Stomach (tissue), 9 donors: ENCODE data around the gene MDC1. TPM values are rescaled to one million over a fixed set of nuclear protein-coding genes. Genes with fewer than 3 reads are reported as not detected.

Source experiments
- DNase-seq, 2 donors: peaks; one replicate each; pipeline versions ENCODE4 v3.0.0 to v3.0.0-alpha.2; 2013 to 2019
- H3K27ac ChIP-seq, 5 donors: fragments of 200-600 bp in 4 of 5; sonication (generic) in 4 of 5; one replicate each; pipeline ENCODE4 v1.5.1; 2013 to 2019; ENCODE audit warnings: mild to moderate bottlenecking in 1 of 5, moderate library complexity in 1 of 5
- H3K27me3 ChIP-seq, 3 donors: fragments of 200-600 bp; sonication (generic); one replicate each; pipeline ENCODE4 v1.5.1; 2017 to 2019; ENCODE audit warnings: mixed run types in 1 of 3
- H3K36me3 ChIP-seq, 4 donors: fragments of 200-600 bp; sonication (generic); 1 replicate in 3 of 4; 2 replicates in 1 of 4; pipeline ENCODE4 v1.5.1; 2016 to 2019
- H3K4me1 ChIP-seq, 4 donors: fragments of 200-600 bp; sonication (generic); one replicate each; pipeline ENCODE4 v1.5.1; 2016 to 2019
- H3K4me3 ChIP-seq, 4 donors: fragments of 200-600 bp; sonication (generic) in 3 of 4; one replicate each; pipeline ENCODE4 v1.5.1; 2016 to 2019; ENCODE audit warnings: mild to moderate bottlenecking in 1 of 4
- H3K9me3 ChIP-seq, 4 donors: fragments of 200-600 bp; sonication (generic); one replicate each; pipeline ENCODE4 v1.5.1; 2016 to 2019
- EP300 ChIP-seq: sonication (generic); formaldehyde crosslinking; IDR thresholded peaks from one replicate; pipeline ENCODE4 v1.6.1; 2017; ENCODE audit warnings: antibody characterized with exemption
- POLR2A ChIP-seq, 4 donors: fragments of 450-650 bp; IDR thresholded peaks; one replicate each; pipeline ENCODE4 v1.6.1; 2016; ENCODE audit warnings: antibody characterized with exemption in 4 of 4, control low read depth in 2 of 4, mild to moderate bottlenecking in 1 of 4, moderate library complexity in 1 of 4
- POLR2AphosphoS5 ChIP-seq, 3 donors: sonication (generic); formaldehyde crosslinking; IDR thresholded peaks; one replicate each; pipeline ENCODE4 v1.6.1; 2016; ENCODE audit warnings: antibody characterized with exemption in 3 of 3
- WGBS, 5 donors: extraction: QIAGEN DNeasy Blood & Tissue Kit in 3 of 5; methylation state at CpG; one replicate each; pipeline versions ENCODE4 v1.1.5 to v1.1.7; 2013 to 2018; 5-methylcytosine and 5-hydroxymethylcytosine counted together
- intact Hi-C: fragments of 100-400 bp; cut with DNase I; formaldehyde crosslinking; loops from one replicate; pipeline ENCODE4 v1.15.1; 2023; ENCODE audit warnings: low total_unique reads
- polyA plus RNA-seq, 3 donors: library from polyadenylated mRNA; stranded (reverse); fragments of 200-250 nt; gene quantifications; one replicate each; pipeline ENCODE4 v1.2.3, GENCODE V29; 2013
- total RNA-seq, 5 donors: library from RNA; depleted of rRNA; stranded (reverse); fragments of >200 nt; gene quantifications; one replicate each; pipeline versions ENCODE4 v1.1.0 to v1.2.3, GENCODE V29; 2014 to 2016
- TF ChIP-seq, protein P1 (sequence below), 7 experiments: fragments of 450-650 bp in 4 of 7; fragments of 200-600 bp in 3 of 7; sonication (generic) in 3 of 7; IDR thresholded peaks; one replicate each; pipeline ENCODE4 v1.5.1; 2016 to 2019; ENCODE audit warnings: antibody characterized with exemption in 7 of 7, control low read depth in 2 of 7, mild to moderate bottlenecking in 1 of 7
- donor health status: healthy with polysubstance abuse.
- donor health status: Bipolar disorder and iron deficiency.
- donor health status: healthy.

MDC1 gene
- total and polyA plus RNA-seq, 8 donors = 3.8 to 153 (median 11.8) TPM

DNA sequence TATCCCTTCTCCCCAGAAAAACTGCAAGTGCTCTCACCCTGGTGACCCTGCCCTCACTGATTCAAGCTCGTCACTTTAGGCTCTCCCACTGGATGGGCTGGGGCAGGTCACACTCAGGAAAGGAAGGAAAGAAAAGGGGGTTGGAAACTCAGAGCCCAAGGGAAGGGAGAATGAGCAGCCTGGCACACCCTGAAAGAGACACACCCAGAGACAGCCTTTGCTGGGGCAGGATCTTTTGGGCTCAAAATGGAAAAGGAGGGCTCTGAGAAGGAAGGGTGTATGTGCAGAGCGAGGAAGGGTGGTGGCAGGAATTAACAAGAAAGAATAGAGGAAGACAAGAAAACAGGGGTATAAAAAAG is 33.1 kb downstream of the MDC1 start:
- TF ChIP-seq POLR2A (IDR thresholded peaks at IDR 0.05) (no peak), EP300 (no peak), POLR2AphosphoS5 (IDR thresholded peaks at IDR 0.05) (no peak)
- TF ChIP-seq, protein P1, sequence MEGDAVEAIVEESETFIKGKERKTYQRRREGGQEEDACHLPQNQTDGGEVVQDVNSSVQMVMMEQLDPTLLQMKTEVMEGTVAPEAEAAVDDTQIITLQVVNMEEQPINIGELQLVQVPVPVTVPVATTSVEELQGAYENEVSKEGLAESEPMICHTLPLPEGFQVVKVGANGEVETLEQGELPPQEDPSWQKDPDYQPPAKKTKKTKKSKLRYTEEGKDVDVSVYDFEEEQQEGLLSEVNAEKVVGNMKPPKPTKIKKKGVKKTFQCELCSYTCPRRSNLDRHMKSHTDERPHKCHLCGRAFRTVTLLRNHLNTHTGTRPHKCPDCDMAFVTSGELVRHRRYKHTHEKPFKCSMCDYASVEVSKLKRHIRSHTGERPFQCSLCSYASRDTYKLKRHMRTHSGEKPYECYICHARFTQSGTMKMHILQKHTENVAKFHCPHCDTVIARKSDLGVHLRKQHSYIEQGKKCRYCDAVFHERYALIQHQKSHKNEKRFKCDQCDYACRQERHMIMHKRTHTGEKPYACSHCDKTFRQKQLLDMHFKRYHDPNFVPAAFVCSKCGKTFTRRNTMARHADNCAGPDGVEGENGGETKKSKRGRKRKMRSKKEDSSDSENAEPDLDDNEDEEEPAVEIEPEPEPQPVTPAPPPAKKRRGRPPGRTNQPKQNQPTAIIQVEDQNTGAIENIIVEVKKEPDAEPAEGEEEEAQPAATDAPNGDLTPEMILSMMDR (IDR thresholded peaks at IDR 0.05) = no peak
- Histone ChIP-seq H3K4me3 (peak overlapping the region; percentile 69 to 88 (median 82)), H3K27ac (peak overlapping the region; percentile 49 to 99 (median 97)), H3K4me1 (peaks cover 33 to 84% (median 60%) of the 10 kb centered on the region in 4 donors), H3K27me3 (no peaks in the 10 kb centered on the region), H3K9me3 (no peaks in the 10 kb centered on the region), H3K36me3 (peaks cover 0 to 11% (median 6%) of the 10 kb centered on the region in 4 donors)
- no peak for DNase-seq
- intact Hi-C loops = no loop called here
- WGBS, 5 donors = 31 to 55% (median 50%) methylated on average over 2 of the region's 2 CpGs

DNA sequence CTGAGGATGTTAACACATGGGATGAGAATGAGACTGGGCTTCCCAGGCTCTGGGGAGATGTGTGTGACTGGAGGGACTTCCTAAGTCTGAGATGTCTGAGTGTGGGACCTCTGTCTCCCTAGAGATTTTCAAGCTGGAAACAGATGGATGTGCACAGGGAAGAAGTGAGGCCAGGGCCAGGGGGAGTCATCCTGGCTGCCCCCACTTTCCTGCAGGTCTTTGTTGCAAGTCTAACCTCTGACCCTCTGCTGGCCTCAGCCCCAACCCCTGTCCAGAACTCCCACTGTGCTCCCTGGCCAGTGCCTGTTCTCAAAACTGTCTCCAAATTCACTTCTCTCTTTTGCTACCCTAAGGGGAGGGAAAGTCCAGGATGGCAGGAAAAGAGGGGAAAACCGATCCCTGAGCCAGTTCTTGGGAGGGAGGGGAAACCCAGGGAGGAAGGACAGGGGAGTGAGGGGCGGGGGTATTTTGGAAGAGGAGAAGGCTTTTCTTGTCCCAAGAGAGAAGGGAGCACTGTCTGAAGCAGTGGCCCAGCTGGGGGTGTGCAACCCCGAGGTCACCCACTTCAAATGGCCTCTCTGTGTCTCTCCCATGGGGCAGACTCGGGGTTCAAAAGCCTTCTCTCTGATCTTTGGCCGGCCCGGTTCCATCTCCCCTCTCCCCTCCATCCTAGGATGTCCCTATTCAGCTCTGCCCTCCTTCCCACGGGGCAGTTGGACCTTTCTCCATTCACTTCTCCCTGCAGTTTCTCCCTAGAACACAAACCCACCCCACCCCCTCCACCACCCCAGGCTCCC is 33.7 kb downstream of the MDC1 start:
- no peaks in the 10 kb centered on the region for H3K27me3 ChIP-seq
- TF ChIP-seq POLR2A (IDR thresholded peaks at IDR 0.05) (no peak), POLR2AphosphoS5 (IDR thresholded peaks at IDR 0.05) (no peak), EP300 (no peak)
- TF ChIP-seq, protein P1 (IDR thresholded peaks at IDR 0.05) = no peak
- peak overlapping the region; percentile 65 to 99 (median 97) for H3K27ac ChIP-seq
- DNase-seq = peak in 1 of 2 donors; percentile 28
- H3K4me3 ChIP-seq = peak overlapping the region; percentile 69 to 88 (median 82)
- intact Hi-C loops = no loop called here
- H3K36me3 ChIP-seq = peaks cover 0 to 17% (median 11%) of the 10 kb centered on the region in 4 donors
- H3K4me1 ChIP-seq = peaks cover 29 to 84% (median 57%) of the 10 kb centered on the region in 4 donors
- WGBS, 5 donors = 23 to 63% (median 33%) methylated on average over 7 of the region's 7 CpGs
- H3K9me3 ChIP-seq = no peaks in the 10 kb centered on the region

DNA sequence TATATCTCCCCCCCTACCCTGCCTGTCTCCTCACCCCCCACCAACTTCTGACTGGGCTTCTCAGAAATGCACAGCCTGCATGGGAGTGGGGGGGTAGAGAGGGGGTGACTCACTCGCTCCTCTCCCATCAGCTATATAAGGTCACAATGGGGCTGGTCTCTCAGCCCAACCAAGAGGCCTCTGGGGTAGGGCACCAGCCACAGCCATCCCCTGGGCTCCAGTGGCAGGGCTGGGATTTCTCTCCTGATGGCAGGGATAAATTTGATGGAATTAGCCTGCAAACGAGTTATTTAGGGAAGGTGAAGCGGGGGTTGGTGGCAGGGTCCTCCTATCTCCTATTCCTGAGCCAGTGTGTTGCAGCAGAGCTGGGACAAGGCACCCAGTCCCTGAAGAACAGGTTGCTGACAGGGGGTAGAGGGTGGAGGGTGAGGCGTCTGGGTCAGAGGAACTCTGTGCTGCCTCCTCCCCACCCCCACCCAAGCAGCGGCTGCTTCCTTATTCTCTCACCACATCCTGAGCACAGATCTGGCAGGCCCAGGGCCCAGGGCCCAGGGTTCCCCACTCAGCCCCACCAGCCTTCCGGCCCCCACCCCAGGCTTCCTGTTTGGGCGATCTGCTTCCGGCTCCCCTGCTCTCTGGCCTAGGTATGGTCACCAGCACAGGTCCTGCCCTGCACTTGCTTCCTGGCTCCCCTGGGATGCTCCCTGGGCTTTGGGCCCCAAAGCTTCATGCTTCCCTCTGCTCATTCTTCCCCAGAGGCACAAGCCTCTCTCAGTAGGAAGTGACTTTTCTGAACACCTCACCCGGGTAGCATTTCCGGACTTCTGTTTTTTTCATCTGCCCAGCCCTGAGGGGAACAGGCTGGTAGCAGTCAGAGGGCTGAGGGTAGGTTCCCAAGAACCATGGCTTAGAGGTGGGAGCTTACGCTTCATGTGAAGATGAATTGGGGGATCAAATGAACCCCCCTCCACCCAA is 34.7 kb downstream of the MDC1 start:
- Histone ChIP-seq H3K4me1 (peaks cover 20 to 75% (median 49%) of the 10 kb centered on the region in 4 donors), H3K4me3 (peak overlapping the region; percentile 69 to 88 (median 82)), H3K36me3 (peaks cover 8 to 26% (median 21%) of the 10 kb centered on the region in 4 donors), H3K9me3 (no peaks in the 10 kb centered on the region), H3K27ac (peak overlapping the region; percentile 65 to 99 (median 97)), H3K27me3 (no peaks in the 10 kb centered on the region)
- no peak for TF ChIP-seq EP300
- TF ChIP-seq POLR2AphosphoS5 (IDR thresholded peaks at IDR 0.05) = peak; percentile 32 to 82 (median 74)
- WGBS, 5 donors = 24 to 49% (median 32%) methylated on average over 9 to 11 of the region's 11 CpGs
- peak; percentile 72 to 89 for DNase-seq
- intact Hi-C loops = no loop called here

DNA sequence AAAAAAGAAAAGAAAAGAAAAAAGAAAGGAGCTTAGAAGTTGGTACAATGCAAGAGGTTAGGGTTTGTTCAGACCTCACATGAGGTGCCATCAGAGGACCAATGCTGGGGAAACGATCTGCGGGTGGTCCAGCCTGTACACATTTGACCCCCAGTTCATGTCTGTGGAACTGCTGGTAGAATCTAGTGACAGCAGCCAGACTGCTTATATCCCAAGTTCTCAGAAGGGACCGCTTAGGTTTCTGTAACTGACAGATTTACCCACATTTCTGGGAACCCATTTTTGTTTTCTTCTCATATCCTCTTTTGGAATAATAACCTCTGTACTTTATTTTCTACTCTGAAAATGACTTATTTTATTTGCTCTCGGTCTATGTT is 35.3 kb downstream of the MDC1 start:
- H3K4me3 ChIP-seq = peak overlapping the region; percentile 69 to 88 (median 82)
- intact Hi-C loops = no loop called here
- 25 to 62% (median 58%) methylated on average over 4 of the region's 4 CpGs for WGBS, 5 donors
- no peak for DNase-seq
- no peaks in the 10 kb centered on the region for H3K27me3 ChIP-seq
- H3K9me3 ChIP-seq = no peaks in the 10 kb centered on the region
- H3K27ac ChIP-seq = peak overlapping the region; percentile 43 to 99 (median 97)
- peaks cover 14 to 33% (median 28%) of the 10 kb centered on the region in 4 donors for H3K36me3 ChIP-seq
- TF ChIP-seq POLR2A (IDR thresholded peaks at IDR 0.05) (no peak), POLR2AphosphoS5 (IDR thresholded peaks at IDR 0.05) (no peak), EP300 (no peak)
- TF ChIP-seq, protein P1 (IDR thresholded peaks at IDR 0.05) = no peak
- H3K4me1 ChIP-seq = peaks cover 19 to 74% (median 48%) of the 10 kb centered on the region in 4 donors
